Measurements from ENCODE around the gene ME2. TPM values are rescaled to one million over a fixed set of nuclear protein-coding genes. Genes with fewer than 3 reads are reported as not detected.

ME2 gene
- total RNA-seq, 2 experiments from 2014 or later: 39.0 to 62.0 TPM

DNA sequence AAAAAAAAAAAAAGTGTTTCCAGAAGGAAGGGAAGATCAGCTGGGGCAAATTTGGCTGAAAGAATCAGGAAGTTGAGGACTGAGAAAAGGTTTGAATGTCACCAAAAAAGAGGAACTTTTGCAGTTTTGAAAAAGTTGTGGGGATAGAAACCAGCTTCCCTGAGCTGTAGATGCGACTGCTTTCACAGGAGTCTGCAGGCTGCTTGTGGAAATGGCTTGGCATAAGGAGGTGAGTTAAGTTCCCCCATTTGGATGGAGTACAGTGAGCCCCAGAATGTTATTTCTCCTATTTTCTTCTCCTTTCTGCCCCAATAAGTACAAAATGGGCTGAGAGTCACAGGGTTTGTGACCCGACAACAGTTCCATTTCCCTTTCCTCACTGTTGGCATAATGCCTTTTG, 16.5 kb upstream of the ME2 start:
- no peaks in the 10 kb centered on the region for H3K9me3 ChIP-seq (ENCODE audit: low read length)
- DNase-seq (ENCODE audit: low spot score): peak; percentile 3
- TF ChIP-seq EZH2phosphoT487 (IDR thresholded peaks at IDR 0.05; ENCODE audit: borderline replicate concordance, low read depth, low read length) (no peak), CTCF (conservative IDR thresholded peaks at IDR 0.05; ENCODE audit: low read length) (no peak)
- H3K4me1 ChIP-seq (ENCODE audit: insufficient read depth, low read length, poor library complexity, severe bottlenecking): peaks cover 8% of the 10 kb centered on the region
- H3K4me2 ChIP-seq (ENCODE audit: low read length): 0 out of 2 replicates have a peak overlapping the region, but pooled peaks have one; percentile 12
- no TSS peak for BruUV-seq (replicated peaks)
- CTCF ChIA-PET (ENCODE audit: unreplicated experiment): no interaction called here
- H4K20me1 ChIP-seq (ENCODE audit: insufficient read depth, low read length): no peaks in the 10 kb centered on the region
- H3K4me3 ChIP-seq (ENCODE audit: low read depth, low read length, poor library complexity, severe bottlenecking): no peak overlapping the region
- no peaks in the 10 kb centered on the region for H3K79me2 ChIP-seq (ENCODE audit: insufficient read depth, low read depth, low read length)
- H2AFZ ChIP-seq (ENCODE audit: low read length): peak overlapping the region; percentile 41; the same call in 1 of the 2 replicates
- POLR2A ChIA-PET: interaction anchor here (0.9 kb wide), 1 partner anchor 42 kb away, joined by 3 read pairs; no protein-coding TSS in a partner anchor
- no peaks in the 10 kb centered on the region for H3K9me2 ChIP-seq (ENCODE audit: insufficient read depth, low read length)
- H3K36me3 ChIP-seq (ENCODE audit: insufficient read depth, low read length): no peaks in the 10 kb centered on the region
- intact Hi-C loops (cut with micrococcal nuclease; ENCODE audit: unreplicated experiment): no loop called here
- no peak overlapping the region for H3K27ac ChIP-seq (ENCODE audit: low read depth, low read length, poor library complexity, severe bottlenecking)

DNA sequence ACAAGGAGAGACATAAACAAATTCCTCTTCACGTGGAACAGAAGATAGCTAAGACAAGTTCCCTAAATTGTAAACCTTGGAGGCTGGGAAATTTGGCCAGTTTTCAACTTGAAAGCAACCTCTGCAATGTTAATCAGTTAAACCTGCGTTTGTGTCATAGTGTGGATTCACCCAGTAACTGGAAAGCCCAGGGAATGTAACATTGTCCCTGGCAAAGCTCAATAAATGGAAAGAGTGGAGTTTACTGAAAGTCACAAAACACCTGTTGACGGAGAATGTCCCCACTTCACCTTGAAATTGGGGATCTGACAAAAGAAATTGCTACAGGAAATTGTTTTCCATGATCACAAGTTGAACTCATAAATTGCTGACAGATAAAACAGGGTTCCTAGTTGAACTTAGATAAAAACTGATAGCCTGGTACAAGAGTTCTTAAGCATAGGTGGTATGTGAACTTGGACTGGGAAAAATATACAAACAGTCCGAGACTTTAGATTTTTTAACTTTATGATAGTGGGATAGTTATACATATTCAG, 15.0 kb upstream of the ME2 start:
- BruUV-seq (replicated peaks): no TSS peak
- no peaks in the 10 kb centered on the region for H4K20me1 ChIP-seq (ENCODE audit: insufficient read depth, low read length)
- no peak for DNase-seq (ENCODE audit: low spot score)
- no peak for TF ChIP-seq CTCF (conservative IDR thresholded peaks at IDR 0.05; ENCODE audit: low read length)
- no peak for TF ChIP-seq EZH2phosphoT487 (IDR thresholded peaks at IDR 0.05; ENCODE audit: borderline replicate concordance, low read depth, low read length)
- no peak overlapping the region for H3K27ac ChIP-seq (ENCODE audit: low read depth, low read length, poor library complexity, severe bottlenecking)
- no peaks in the 10 kb centered on the region for H3K9me2 ChIP-seq (ENCODE audit: insufficient read depth, low read length)
- H3K4me3 ChIP-seq (ENCODE audit: low read depth, low read length, poor library complexity, severe bottlenecking): no peak overlapping the region
- no peak overlapping the region for H3K4me2 ChIP-seq (ENCODE audit: low read length)
- H2AFZ ChIP-seq (ENCODE audit: low read length): no peak overlapping the region
- no peaks in the 10 kb centered on the region for H3K9me3 ChIP-seq (ENCODE audit: low read length)
- H3K4me1 ChIP-seq (ENCODE audit: insufficient read depth, low read length, poor library complexity, severe bottlenecking): peaks cover 8% of the 10 kb centered on the region
- no peaks in the 10 kb centered on the region for H3K79me2 ChIP-seq (ENCODE audit: insufficient read depth, low read depth, low read length)
- POLR2A ChIA-PET: interaction anchor here (0.6 to 1.1 kb wide), 2 partner anchors 14 to 30 kb away, joined by 3 to 4 read pairs; no protein-coding TSS in a partner anchor
- no peaks in the 10 kb centered on the region for H3K36me3 ChIP-seq (ENCODE audit: insufficient read depth, low read length)
- intact Hi-C loops (cut with micrococcal nuclease; ENCODE audit: unreplicated experiment): no loop called here
- CTCF ChIA-PET (ENCODE audit: unreplicated experiment): no interaction called here

DNA sequence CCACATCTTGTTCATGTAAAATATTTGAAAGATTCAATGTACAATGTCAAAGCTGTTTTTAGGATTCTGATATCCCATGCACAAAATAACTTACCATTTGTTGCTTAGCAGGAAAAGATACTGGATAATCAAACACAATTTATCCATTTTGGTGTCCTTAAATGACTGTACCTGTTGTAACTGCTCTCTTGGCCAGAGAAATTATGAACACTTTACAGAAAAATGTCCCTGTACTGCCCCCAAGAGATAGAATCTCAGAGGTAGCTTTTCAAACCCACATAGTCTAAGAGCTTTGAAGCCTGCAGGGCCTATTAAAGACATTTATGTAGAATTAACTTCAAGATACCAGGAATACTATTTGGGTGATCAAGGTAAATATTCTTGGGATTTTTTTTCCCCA, 12.2 kb upstream of the ME2 start:
- no peak overlapping the region for H3K27ac ChIP-seq (ENCODE audit: low read depth, low read length, poor library complexity, severe bottlenecking)
- POLR2A ChIA-PET: no interaction called here
- H3K4me3 ChIP-seq (ENCODE audit: low read depth, low read length, poor library complexity, severe bottlenecking): no peak overlapping the region
- intact Hi-C loops (cut with micrococcal nuclease; ENCODE audit: unreplicated experiment): loop anchor here (1.0 to 5.0 kb wide), 2 partner anchors 46 to 204 kb away; partner anchors contain the start of gene MRO
- CTCF ChIA-PET (ENCODE audit: unreplicated experiment): no interaction called here
- DNase-seq (ENCODE audit: low spot score): peak; percentile 38
- peaks cover 8% of the 10 kb centered on the region for H3K4me1 ChIP-seq (ENCODE audit: insufficient read depth, low read length, poor library complexity, severe bottlenecking)
- no peaks in the 10 kb centered on the region for H3K36me3 ChIP-seq (ENCODE audit: insufficient read depth, low read length)
- H2AFZ ChIP-seq (ENCODE audit: low read length): 0 out of 2 replicates have a peak overlapping the region, but pooled peaks have one; percentile 2
- H3K4me2 ChIP-seq (ENCODE audit: low read length): no peak overlapping the region
- no peaks in the 10 kb centered on the region for H3K79me2 ChIP-seq (ENCODE audit: insufficient read depth, low read depth, low read length)
- no TSS peak for BruUV-seq (replicated peaks)
- TF ChIP-seq EZH2phosphoT487 (IDR thresholded peaks at IDR 0.05; ENCODE audit: borderline replicate concordance, low read depth, low read length): no peak
- peak; percentile 60 for TF ChIP-seq CTCF (conservative IDR thresholded peaks at IDR 0.05; ENCODE audit: low read length)
- no peaks in the 10 kb centered on the region for H3K9me3 ChIP-seq (ENCODE audit: low read length)
- H4K20me1 ChIP-seq (ENCODE audit: insufficient read depth, low read length): no peaks in the 10 kb centered on the region
- H3K9me2 ChIP-seq (ENCODE audit: insufficient read depth, low read length): no peaks in the 10 kb centered on the region

All from OCI-LY7 (cell line).